K562 (cell line): ENCODE data around the gene LENG9. TPM values are rescaled to one million over a fixed set of nuclear protein-coding genes. Genes with fewer than 3 reads are reported as not detected.
A peak's percentile ranks its signal among the peaks of the same experiment; 100 is the strongest.

ENCODE experiments used
- BHLHE40 ChIP-seq: IDR thresholded peaks from 2 replicates; pipeline ENCODE4 v1.6.1; 2011; ENCODE audit warnings: low read length, improper control_type of control experiment
- FUS ChIP-seq: fragments of 200-400 bp; formaldehyde crosslinking; optimal IDR thresholded peaks from 2 replicates; pipeline ENCODE3; 2017; ENCODE audit warnings: low read depth, low read length
- GTF3C2 ChIP-seq: IDR thresholded peaks from 3 replicates; pipeline ENCODE4 v1.6.1; 2011; ENCODE audit warnings: borderline replicate concordance, mild to moderate bottlenecking, moderate library complexity; ENCODE audit not compliant: insufficient read length; ENCODE audit errors: extremely low read depth
- IRF2 ChIP-seq: sonication (generic); formaldehyde crosslinking; IDR thresholded peaks from 2 replicates; pipeline ENCODE4 v1.8.1; 2022; ENCODE audit warnings: mild to moderate bottlenecking, missing genetic modification reagents
- POLR2AphosphoS2 ChIP-seq: IDR thresholded peaks from 2 replicates; pipeline ENCODE4 v1.6.1; 2012; ENCODE audit warnings: low read length, improper control_type of control experiment
- POLR3A ChIP-seq: IDR thresholded peaks from 2 replicates; pipeline ENCODE4 v1.6.1; 2011; ENCODE audit warnings: borderline replicate concordance, mild to moderate bottlenecking, moderate library complexity; ENCODE audit not compliant: insufficient read length, insufficient read depth; ENCODE audit errors: extremely low read depth
- RAD21 ChIP-seq, 2 experiments: fragments of 250-450 bp in 1 of 2; fragments of 450-650 bp in 1 of 2; sonication (Bioruptor Pico) in 1 of 2; formaldehyde crosslinking in 1 of 2; IDR thresholded peaks in 1 of 2; conservative IDR thresholded peaks in 1 of 2; 2 replicates each; pipeline versions ENCODE4 v1.4.0 to v1.8.0; 2020 to 2022; ENCODE audit warnings: mild to moderate bottlenecking in 2 of 2, moderate library complexity in 1 of 2
- REST ChIP-seq, 2 experiments: fragments of 450-650 bp; formaldehyde crosslinking in 1 of 2; IDR thresholded peaks; 2 replicates each; pipeline versions ENCODE4 v1.4.0 to v1.6.1; 2014 to 2020; ENCODE audit warnings: mild to moderate bottlenecking in 2 of 2, borderline replicate concordance in 1 of 2, low read depth in 1 of 2
- SMC3 ChIP-seq: conservative IDR thresholded peaks from 2 replicates; pipeline ENCODE4 v1.6.1; 2011; ENCODE audit warnings: low read depth, low read length, improper control_type of control experiment; ENCODE audit not compliant: insufficient read depth
- polyA plus RNA-seq, 8 experiments: library from polyadenylated mRNA; depleted of rRNA in 4 of 8; stranded (reverse) in 5 of 8; unstranded in 3 of 8; fragments of >200 nt; fragmentation: Nextera tagmentation in 2 of 8; fragmentation: Illumina TruSeq in 1 of 8; extraction: Ambion mirVana in 2 of 8; extraction: Trizol in 1 of 8; gene quantifications; 2 replicates each; pipeline versions ENCODE4 v1.2.1 to v1.2.3, GENCODE V29; 2011 to 2014; ENCODE audit warnings: inconsistent platforms in 1 of 8, missing spikeins in 1 of 8
- total RNA-seq, 7 experiments: library from RNA; depleted of rRNA in 6 of 7; stranded (reverse); fragments of >200 nt in 6 of 7; fragmentation: Illumina TruSeq in 2 of 7; extraction: Trizol in 2 of 7; gene quantifications; 2 replicates each; pipeline versions ENCODE4 v1.2.1 to v1.2.3, GENCODE V29; 2011 to 2021; ENCODE audit warnings: low replicate concordance in 1 of 7

Gene LENG9
- total and polyA plus RNA-seq, 9 of the 15 experiments (the other 6 are each of a cell fraction or from before 2014, with no cell fraction given) = 0.06 to 0.64 (median 0.33) TPM; not detected in 1

GRCh38 chr19:54481326-54481930 lies 17.9 kb upstream of the LENG9 start (continued):
- peak; percentile 46; the same call in 1 of the 2 replicates for TF ChIP-seq REST (IDR thresholded peaks at IDR 0.05; ENCODE audit: borderline replicate concordance)
- no peak for TF ChIP-seq REST (CRISPR knock-in tag; IDR thresholded peaks at IDR 0.05; ENCODE audit: low read depth)
- no peak for TF ChIP-seq IRF2 (CRISPR knock-in tag)
- no peak for TF ChIP-seq FUS
- no peak for TF ChIP-seq POLR3A
- TF ChIP-seq POLR2AphosphoS2 = no peak
- peak; percentile 42 to 76 for TF ChIP-seq RAD21 (CRISPR knock-in tag; conservative IDR thresholded peaks at IDR 0.05 in 1 of 2, IDR thresholded peaks at IDR 0.05 in 1 of 2)
- 0 out of 2 replicates have a peak, but pooled peaks have one; percentile 23 for TF ChIP-seq BHLHE40
- TF ChIP-seq SMC3 = peak; percentile 56; the same call in 1 of the 2 replicates
- no peak for TF ChIP-seq GTF3C2
